ENCODE measurements around the gene MARCHF3.
"Not testable (repeated sequence)": the region's sequence is repeated elsewhere in the genome, so short reads cannot be mapped to it uniquely, and the experiment has no call there.

MARCHF3 gene

DNA sequence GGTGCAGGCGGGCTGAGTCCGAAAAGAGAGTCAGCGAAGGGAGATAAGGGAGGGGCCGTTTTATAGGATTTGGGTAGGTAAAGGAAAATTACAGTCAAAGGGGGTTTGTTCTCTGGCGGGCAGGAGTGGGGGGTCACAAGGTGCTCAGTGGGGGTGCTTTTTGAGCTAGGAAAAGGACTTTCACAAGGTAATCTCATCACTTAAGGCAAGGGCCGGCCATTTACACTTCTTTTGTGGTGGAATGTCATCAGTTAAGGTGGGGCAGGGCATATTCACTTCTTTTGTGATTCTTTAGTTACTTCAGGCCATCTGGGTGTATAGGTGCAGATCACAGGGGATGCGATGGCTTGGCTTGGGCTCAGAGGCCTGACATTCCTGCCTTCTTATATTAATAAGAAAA, 191.0 kb downstream of the MARCHF3 start:
- DNase-seq: not testable (repeated sequence)

- no peak for DNase-seq
Measured at GRCh38 chr5:126837906-126838539, 192.3 kb downstream of the MARCHF3 start.

GRCh38 chr5:126837242-126837641, 193.1 kb downstream of the MARCHF3 start:
- DNase-seq: no peak

DNA sequence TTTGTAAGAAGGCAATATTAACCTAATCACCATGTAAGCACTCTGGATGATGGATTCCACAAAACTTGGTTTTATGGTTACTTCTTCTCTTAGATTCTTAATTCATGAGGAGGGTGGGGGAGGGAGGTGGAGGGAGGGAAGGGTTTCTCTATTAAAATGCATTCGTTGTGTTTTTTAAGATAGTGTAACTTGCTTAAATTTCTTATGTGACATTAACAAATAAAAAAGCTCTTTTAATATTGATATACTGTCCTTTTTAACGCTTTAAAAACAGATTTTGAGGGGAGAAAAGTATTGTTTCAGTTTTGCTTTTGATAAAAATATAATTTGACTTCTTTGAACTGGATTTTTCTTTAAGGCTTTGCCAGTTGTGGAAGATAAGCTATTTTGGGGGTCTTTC, 193.6 kb downstream of the MARCHF3 start:
- DNase-seq: no peak

GRCh38 chr5:126831156-126831555, 199.2 kb downstream of the MARCHF3 start:
- DNase-seq: no peak

- DNase-seq: no peak
Measured at GRCh38 chr5:126830061-126830460, 200.3 kb downstream of the MARCHF3 start.

DNA sequence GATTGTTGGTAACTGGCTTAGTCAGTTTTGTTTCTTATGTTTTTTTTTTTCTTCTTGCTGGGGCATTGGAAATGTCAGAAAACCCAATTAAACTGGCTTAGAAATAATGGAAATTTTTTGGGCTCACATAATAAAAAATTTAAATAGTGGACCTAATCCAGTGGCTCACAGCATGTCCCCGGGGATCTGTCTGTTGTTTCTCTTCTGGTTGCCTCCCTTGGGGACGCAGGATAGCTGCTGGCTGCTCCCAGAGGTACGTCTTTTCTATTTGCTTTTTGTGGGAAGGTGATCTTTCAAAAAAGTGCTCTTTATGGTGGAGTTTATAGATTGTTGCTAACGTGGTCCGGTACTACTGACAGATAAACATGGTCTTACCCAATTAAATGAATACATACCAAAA, 201.3 kb downstream of the MARCHF3 start:
- DNase-seq: peak; percentile 44

DNA sequence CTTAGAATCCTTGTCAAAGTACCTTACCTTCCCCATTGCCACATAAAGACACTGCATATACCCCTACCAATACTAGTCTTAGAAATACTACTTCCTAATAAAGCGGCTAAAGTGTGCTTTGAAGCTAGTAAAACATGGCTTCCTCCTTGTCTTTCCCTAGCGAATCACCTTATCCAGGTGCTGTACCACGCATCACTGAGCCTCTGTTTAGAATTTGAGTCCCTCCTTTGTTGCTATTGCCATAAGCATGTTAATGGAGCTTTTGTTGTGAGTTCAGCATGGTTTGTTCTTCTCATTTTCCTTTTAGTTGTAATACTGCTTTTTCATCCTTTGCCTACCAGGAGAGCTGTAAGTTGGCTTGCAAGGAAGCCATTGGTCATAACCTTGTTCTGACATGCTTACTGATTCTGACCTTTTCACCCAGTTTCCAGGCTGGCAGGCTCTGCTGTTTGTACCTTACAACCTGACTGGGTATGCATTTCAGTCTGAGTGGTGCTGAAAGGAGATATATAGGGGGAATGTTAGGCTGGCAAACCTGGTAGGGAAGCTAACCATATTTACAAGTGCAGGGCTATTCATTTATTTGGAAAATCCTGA, 203.6 kb downstream of the MARCHF3 start:
- DNase-seq: no peak

DNA sequence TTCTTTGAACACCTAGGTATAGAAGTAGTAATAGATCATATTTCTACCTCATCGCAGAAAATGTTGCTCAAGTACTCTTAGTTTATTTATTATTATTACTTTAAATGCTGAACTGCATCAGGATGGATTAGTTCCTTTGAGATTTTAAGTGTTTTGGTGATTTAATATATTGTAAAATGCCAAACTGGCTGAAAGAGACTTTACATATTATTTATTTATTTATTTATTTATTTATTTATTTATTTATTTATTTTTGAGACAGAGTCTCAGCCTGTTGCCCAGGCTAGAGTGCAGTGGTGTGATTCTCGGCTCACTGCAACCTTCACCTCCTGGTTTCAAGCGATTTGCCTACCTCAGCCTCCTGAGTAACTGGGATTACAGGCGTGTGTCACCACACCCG, 211.1 kb downstream of the MARCHF3 start:
- DNase-seq: no peak

DNA sequence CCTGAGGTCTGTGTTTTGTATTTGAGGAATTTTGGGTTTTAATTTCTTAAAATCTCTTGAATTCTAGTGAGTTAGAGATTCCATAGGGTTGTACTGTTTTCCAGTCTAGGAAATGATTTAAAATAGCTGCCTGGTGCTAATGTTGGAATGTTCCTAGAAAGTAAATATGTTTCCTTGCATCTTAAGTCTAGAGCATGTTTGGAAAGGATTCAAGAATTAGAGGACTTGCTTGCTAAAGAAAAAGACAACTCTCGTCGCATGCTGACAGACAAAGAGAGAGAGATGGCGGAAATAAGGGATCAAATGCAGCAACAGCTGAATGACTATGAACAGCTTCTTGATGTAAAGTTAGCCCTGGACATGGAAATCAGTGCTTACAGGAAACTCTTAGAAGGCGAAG, 211.6 kb downstream of the MARCHF3 start:
- no peak for DNase-seq
